ENCODE data around the gene UGT1A3. TPM values are rescaled to one million over a fixed set of nuclear protein-coding genes. Genes with fewer than 3 reads are reported as not detected.

Gene UGT1A3
- total and polyA plus RNA-seq, 7 donors: not detected

- intact Hi-C loops (cut with DNase I): no loop called here
Measured at GRCh38 chr2:233756429-233757081, 27.7 kb downstream of the UGT1A3 start.

GRCh38 chr2:233758141-233758540, 29.3 kb downstream of the UGT1A3 start:
- ATAC-seq (no peak), DNase-seq (no peak)
- H3K4me1 ChIP-seq: no peaks in the 10 kb centered on the region
- intact Hi-C loops (cut with DNase I): no loop called here
- H3K36me3 ChIP-seq (ENCODE audit: insufficient read depth in 1 of 2, low read depth in 1 of 2): no peaks in the 10 kb centered on the region
- TF ChIP-seq CTCF (IDR thresholded peaks at IDR 0.05): no peak
- H3K4me3 ChIP-seq: no peak overlapping the region
- H3K27ac ChIP-seq: no peak overlapping the region
- peaks cover 0 to 1% (median 0%) of the 10 kb centered on the region in 3 donors for H3K27me3 ChIP-seq (ENCODE audit: insufficient read depth in 3 of 3, low read length in 2 of 3)
- no peaks in the 10 kb centered on the region for H3K9me3 ChIP-seq

More at GRCh38 chr2:233756429-233757081, 27.7 kb downstream of the UGT1A3 start:
- Histone ChIP-seq H3K4me1 (no peaks in the 10 kb centered on the region), H3K4me3 (no peak overlapping the region), H3K36me3 (ENCODE audit: insufficient read depth in 1 of 2, low read depth in 1 of 2) (no peaks in the 10 kb centered on the region), H3K27me3 (ENCODE audit: insufficient read depth in 3 of 3, low read length in 2 of 3) (peaks cover 0 to 1% (median 0%) of the 10 kb centered on the region in 3 donors), H3K9me3 (no peaks in the 10 kb centered on the region), H3K27ac (no peak overlapping the region)
- ATAC-seq (no peak), DNase-seq (no peak)
- TF ChIP-seq CTCF (IDR thresholded peaks at IDR 0.05): no peak
- WGBS, 3 donors: 67 to 71% (median 69%) methylated on average over 7 of the region's 7 CpGs

GRCh38 chr2:233758849-233759248, 30.0 kb downstream of the UGT1A3 start:
- TF ChIP-seq CTCF (IDR thresholded peaks at IDR 0.05): no peak
- Histone ChIP-seq H3K4me3 (no peak overlapping the region), H3K4me1 (no peaks in the 10 kb centered on the region), H3K27me3 (ENCODE audit: insufficient read depth in 3 of 3, low read length in 2 of 3) (peaks cover 0 to 1% (median 0%) of the 10 kb centered on the region in 3 donors), H3K36me3 (ENCODE audit: insufficient read depth in 1 of 2, low read depth in 1 of 2) (no peaks in the 10 kb centered on the region), H3K27ac (no peak overlapping the region), H3K9me3 (no peaks in the 10 kb centered on the region)
- ATAC-seq (no peak), DNase-seq (no peak)
- intact Hi-C loops (cut with DNase I): no loop called here
- WGBS, 3 donors: 83 to 92% (median 90%) methylated on average over 2 of the region's 2 CpGs

GRCh38 chr2:233760043-233760442, 31.2 kb downstream of the UGT1A3 start, which contains the start of gene UGT1A1:
UGT1A1 (plus strand) TSS chr2:233760270; CDS start chr2:233760288, 18 bp downstream.
- Histone ChIP-seq H3K4me1 (no peaks in the 10 kb centered on the region), H3K9me3 (no peaks in the 10 kb centered on the region), H3K27me3 (ENCODE audit: insufficient read depth in 3 of 3, low read length in 2 of 3) (peaks cover 0 to 1% (median 0%) of the 10 kb centered on the region in 3 donors), H3K27ac (no peak within 1 kb of the TSS), H3K4me3 (no peak within 1 kb of the TSS), H3K36me3 (ENCODE audit: insufficient read depth in 1 of 2, low read depth in 1 of 2) (no peaks in the 10 kb centered on the region)
- 94 to 95% (median 94%) methylated on average over 6 of the region's 6 CpGs for WGBS, 3 donors
- no peak for TF ChIP-seq CTCF (IDR thresholded peaks at IDR 0.05)
- intact Hi-C loops (cut with DNase I): no loop called here
- ATAC-seq: no peak
- no peak for DNase-seq

Measured in psoas muscle (tissue), 8 donors.